ENCODE measurements around the gene BEND3.
"Not testable (repeated sequence)": the region's sequence is repeated elsewhere in the genome, so short reads cannot be mapped to it uniquely, and the experiment has no call there.

The BEND3 gene

GRCh38 chr6:107102414-107102805 is 12.9 kb downstream of the BEND3 start:
- DNase-seq, result no peak
- Mint-ChIP-seq H3K27me3 (ENCODE audit: low read depth, poor library complexity) (no peaks in the 10 kb centered on the region), H3K36me3 (ENCODE audit: low read depth) (peaks cover 18% of the 10 kb centered on the region), H3K27ac (peak overlapping the region; percentile 73), H3K4me1 (peaks cover 52% of the 10 kb centered on the region), H3K4me3 (no peak overlapping the region), H3K9me3 (no peaks in the 10 kb centered on the region)
- TF ChIP-seq, protein P1, sequence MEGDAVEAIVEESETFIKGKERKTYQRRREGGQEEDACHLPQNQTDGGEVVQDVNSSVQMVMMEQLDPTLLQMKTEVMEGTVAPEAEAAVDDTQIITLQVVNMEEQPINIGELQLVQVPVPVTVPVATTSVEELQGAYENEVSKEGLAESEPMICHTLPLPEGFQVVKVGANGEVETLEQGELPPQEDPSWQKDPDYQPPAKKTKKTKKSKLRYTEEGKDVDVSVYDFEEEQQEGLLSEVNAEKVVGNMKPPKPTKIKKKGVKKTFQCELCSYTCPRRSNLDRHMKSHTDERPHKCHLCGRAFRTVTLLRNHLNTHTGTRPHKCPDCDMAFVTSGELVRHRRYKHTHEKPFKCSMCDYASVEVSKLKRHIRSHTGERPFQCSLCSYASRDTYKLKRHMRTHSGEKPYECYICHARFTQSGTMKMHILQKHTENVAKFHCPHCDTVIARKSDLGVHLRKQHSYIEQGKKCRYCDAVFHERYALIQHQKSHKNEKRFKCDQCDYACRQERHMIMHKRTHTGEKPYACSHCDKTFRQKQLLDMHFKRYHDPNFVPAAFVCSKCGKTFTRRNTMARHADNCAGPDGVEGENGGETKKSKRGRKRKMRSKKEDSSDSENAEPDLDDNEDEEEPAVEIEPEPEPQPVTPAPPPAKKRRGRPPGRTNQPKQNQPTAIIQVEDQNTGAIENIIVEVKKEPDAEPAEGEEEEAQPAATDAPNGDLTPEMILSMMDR (IDR thresholded peaks at IDR 0.05), result no peak

DNA sequence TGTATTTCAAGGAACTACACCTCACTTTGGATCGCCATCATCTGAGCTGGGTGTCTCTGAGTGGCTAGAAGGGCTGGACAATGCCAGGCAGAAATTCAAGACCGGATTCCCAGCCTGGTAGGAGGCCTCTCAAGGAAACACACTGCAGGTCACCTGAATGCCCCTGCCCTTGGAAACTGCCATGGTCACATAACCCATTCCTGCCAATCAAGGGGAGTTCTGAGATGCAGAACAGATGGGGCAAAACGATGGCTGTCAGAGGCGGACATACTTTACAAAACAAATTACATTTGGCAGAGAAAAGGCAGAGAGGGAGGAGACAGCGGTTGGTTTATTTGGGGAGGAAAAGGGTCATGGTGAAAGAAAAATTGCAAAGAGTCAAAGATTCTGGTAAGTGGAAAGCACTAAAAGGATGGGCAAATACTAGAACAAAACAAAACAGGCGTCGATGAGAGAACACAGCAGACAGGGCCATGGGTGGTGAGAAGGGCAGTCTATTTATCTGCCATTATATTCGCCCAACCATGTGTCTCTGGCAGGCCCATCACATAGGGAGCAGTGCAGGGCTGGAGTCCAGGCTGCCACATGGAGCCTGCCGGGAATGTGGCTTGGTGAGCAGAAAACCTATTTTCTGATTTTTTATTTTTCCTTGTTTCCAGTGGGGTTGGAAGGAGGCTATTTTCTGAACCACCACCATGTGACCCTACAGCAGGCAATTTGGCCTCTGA is 13.5 kb downstream of the BEND3 start:
- Mint-ChIP-seq H3K27ac (peak overlapping the region; percentile 60), H3K36me3 (ENCODE audit: low read depth) (peaks cover 18% of the 10 kb centered on the region), H3K4me3 (no peak overlapping the region), H3K9me3 (no peaks in the 10 kb centered on the region), H3K27me3 (ENCODE audit: low read depth, poor library complexity) (no peaks in the 10 kb centered on the region), H3K4me1 (peaks cover 52% of the 10 kb centered on the region)
- TF ChIP-seq, protein P1 (IDR thresholded peaks at IDR 0.05), result no peak
- DNase-seq, result no peak

DNA sequence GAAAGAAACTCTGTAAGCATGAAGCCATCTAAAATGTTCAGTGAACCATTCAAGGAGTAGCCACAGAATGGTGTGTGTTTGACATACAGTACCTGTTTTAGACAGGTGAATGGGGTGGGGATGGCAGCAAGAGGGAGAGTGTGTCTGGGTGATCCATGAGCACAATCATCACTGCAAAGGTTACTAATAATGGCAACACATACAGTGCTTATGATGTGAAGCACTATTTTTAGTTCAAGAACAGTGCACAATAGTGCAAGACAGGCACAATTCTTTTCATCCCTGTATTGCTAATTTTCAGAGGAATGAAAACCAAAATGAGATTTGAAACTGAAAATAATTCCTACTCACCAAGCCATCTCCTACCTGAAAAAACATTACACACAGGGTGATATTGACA is 14.1 kb downstream of the BEND3 start:
- Mint-ChIP-seq H3K9me3 (no peaks in the 10 kb centered on the region), H3K27ac (peak overlapping the region; percentile 60), H3K4me3 (no peak overlapping the region), H3K4me1 (peaks cover 49% of the 10 kb centered on the region), H3K36me3 (ENCODE audit: low read depth) (peaks cover 23% of the 10 kb centered on the region), H3K27me3 (ENCODE audit: low read depth, poor library complexity) (no peaks in the 10 kb centered on the region)
- DNase-seq, result no peak
- TF ChIP-seq, protein P1 (IDR thresholded peaks at IDR 0.05), result no peak

DNA sequence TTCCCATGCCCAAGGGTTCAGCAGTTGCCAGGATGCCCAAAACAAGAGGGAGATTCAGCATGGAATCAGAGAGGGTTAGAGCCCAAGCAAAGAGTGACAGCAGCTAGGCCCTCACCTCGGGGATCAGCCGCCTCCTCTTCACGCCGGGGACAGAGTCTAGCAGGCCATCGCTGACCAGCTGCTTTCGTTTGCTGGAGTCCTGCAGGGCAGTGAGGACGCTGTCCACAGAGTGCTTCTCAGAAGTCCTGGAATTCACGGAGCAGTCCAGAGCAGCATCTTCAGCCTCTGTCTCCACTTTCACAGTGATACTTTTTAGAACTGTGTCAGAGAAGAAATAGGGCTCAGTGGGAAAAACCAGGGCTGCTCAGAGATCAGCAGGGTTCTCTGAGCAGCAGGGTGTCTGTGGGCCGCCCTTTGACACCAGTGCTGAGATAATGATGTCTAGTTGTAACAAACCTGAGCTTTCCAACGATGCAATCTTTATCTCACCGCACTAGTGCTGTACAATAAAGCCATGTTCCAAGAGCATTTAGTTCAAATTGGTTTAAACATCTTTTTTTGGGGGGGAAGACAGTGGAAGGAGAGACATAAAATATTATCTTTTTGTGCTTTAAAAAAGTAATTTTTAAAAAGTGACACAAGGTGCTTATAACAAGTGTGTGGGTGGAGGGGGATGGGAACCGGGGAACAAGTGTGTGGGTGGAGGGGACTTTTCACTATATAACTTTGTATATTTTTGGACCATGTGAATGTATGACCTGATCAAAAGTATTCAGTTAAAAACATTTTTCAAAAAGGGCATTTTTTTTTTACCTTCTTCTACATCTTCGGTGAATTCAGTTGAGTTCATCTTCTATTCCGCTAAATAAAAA is 16.6 kb downstream of the BEND3 start:
- Mint-ChIP-seq H3K27ac (peak overlapping the region; percentile 33), H3K4me1 (peaks cover 40% of the 10 kb centered on the region), H3K9me3 (no peaks in the 10 kb centered on the region), H3K4me3 (no peak overlapping the region), H3K36me3 (ENCODE audit: low read depth) (peaks cover 43% of the 10 kb centered on the region), H3K27me3 (ENCODE audit: low read depth, poor library complexity) (no peaks in the 10 kb centered on the region)
- no peak for DNase-seq
- TF ChIP-seq, protein P1 (IDR thresholded peaks at IDR 0.05), result no peak

GRCh38 chr6:107084459-107084858 is 30.9 kb downstream of the BEND3 start:
- Mint-ChIP-seq H3K36me3 (ENCODE audit: low read depth) (peaks cover 73% of the 10 kb centered on the region), H3K9me3 (peaks cover 20% of the 10 kb centered on the region)
- not testable (repeated sequence) for H3K27ac Mint-ChIP-seq; DNase-seq; H3K27me3 Mint-ChIP-seq (ENCODE audit: low read depth, poor library complexity); H3K4me1 Mint-ChIP-seq; H3K4me3 Mint-ChIP-seq

GRCh38 chr6:107083921-107084320 is 31.4 kb downstream of the BEND3 start:
- Mint-ChIP-seq H3K4me1 (peaks cover 7% of the 10 kb centered on the region), H3K27me3 (ENCODE audit: low read depth, poor library complexity) (no peaks in the 10 kb centered on the region), H3K36me3 (ENCODE audit: low read depth) (peaks cover 72% of the 10 kb centered on the region), H3K4me3 (no peak overlapping the region), H3K9me3 (peaks cover 20% of the 10 kb centered on the region), H3K27ac (no peak overlapping the region)
- no peak for DNase-seq
- TF ChIP-seq, protein P1 (IDR thresholded peaks at IDR 0.05), result no peak
